Measurements from ENCODE around the gene SERINC3.

DNA sequence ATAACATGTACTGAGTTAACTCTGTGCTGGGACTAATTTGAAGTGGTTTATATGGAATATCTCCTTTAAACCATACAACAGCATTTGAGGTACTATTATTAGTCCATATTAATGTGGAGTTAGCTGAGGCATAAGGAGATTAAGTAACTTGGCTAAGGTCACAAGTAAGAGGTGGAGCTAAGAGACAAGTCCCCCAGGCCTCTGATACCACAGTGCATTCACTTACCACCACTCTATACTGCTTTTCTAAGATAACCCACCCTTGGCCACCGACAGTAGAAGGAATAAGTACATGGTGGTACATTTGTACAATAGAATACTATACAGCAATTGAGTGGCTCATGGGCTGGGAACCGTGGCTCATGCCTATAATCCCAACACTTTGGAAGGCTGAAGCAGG is 62.6 kb downstream of the SERINC3 start:
- TF ChIP-seq CTCF (IDR thresholded peaks at IDR 0.05) (no peak), EZH2 (IDR thresholded peaks at IDR 0.05; ENCODE audit: borderline replicate concordance, insufficient read depth, low read depth, low read length, poor library complexity, severe bottlenecking) (no peak)

Measured in B cell (primary cell).